GM19025 (cell line): ENCODE data around the gene URB1.
"Not testable (repeated sequence)": the region's sequence is repeated elsewhere in the genome, so short reads cannot be mapped to it uniquely, and the experiment has no call there.

Source experiments
- ATAC-seq: cut with Tn5 transposase; IDR thresholded peaks from one replicate; pipeline ENCODE4 v1.9.1; 2021; ENCODE audit warnings: mild to moderate bottlenecking, low read depth, moderate library complexity; ENCODE audit not compliant: unreplicated experiment

Gene URB1

DNA sequence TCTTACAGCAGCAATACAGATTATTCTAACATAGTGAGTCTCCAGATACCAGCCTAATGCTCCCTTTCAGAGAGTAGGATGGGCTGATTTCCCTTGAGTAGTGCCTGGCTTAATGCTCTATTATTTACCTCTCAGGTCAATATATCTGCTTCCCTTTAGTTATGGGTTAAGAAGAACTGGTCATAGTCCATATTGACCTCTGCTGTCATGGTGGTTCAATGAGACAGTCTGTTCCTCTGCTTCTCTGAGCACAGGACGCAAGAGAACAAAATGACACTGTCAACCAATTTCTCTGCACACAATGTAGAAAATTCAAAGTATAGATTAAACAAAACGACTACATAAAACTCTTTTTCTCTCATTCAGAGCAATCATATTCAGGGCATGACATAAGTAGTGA lies 91.2 kb downstream of the URB1 start:
- ATAC-seq: no peak

DNA sequence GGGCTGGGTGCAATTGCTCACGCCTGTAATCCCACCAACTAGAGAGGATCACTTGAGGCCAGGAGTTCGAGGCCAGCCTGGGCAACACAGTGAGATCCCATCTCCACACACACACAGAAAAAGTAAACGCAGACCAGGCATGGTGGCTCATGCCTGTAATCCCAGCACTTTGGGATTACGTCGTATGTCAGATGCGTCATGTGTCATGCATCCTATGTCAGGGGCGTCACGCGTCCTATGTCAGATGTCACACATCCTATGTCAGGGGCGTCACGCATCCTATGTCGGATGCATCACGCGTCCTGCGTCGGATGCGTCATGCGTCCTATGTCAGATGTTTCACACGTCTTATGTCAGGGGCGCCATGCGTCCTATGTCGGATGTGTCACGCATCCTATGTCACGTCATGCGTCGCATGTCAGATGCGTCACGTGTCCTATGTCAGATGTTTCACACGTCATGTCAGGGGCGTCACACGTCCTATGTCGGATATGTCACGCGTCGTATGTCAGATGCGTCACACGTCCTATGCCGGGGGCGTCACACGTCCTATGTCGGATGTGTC lies 92.6 kb downstream of the URB1 start:
- no peak for ATAC-seq

GRCh38 chr21:32299695-32300094 lies 93.1 kb downstream of the URB1 start:
- no peak for ATAC-seq

GRCh38 chr21:32298658-32299081 lies 94.1 kb downstream of the URB1 start, which contains the start of gene MRAP:
Gene MRAP (plus strand): TSS chr21:32298855. CDS start chr21:32298972, 117 bp downstream.
- ATAC-seq: no peak

- ATAC-seq: no peak
These were observed 94.7 kb downstream of the URB1 start for GRCh38 chr21:32298148-32298559.

DNA sequence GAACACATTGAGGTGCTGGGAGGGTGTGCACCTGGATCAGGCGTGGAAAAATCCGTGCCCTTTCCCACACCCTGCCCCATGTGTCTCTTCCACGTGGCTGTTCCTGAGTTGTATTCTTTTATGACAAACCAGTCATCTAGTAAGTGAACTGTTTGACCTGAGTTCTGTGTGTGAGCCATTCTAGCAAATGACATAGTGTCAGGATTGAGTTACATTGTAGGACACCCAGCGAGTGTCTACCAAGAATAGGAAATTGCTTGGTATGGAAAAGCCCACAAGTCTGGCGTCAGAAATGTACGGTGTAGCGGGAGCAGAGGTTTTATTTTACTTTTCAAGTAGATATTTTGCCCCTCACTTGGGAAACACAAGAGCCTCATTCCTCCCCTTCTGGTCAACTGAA lies 95.4 kb downstream of the URB1 start:
- no peak for ATAC-seq

GRCh38 chr21:32285476-32285875 lies 107.3 kb downstream of the URB1 start:
- no peak for ATAC-seq

DNA sequence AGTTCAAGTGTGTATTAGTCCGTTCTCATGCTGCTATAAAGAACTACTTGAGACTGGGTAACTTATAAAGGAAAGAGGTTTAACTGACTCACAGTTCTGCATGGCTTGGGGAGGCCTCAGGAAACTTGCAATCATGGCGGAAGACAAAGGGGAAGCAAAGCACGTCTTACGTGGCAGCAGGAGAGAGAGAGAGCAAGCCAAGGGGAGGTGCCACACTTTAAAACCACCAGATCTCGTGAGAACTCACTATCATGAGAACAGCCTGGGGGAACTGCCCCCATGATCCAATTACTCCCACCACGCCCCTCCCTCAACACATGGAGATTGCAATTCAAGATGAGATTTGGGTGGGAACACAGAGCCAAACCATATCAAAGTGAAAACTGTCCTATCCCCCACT lies 109.8 kb downstream of the URB1 start:
- ATAC-seq: no peak

DNA sequence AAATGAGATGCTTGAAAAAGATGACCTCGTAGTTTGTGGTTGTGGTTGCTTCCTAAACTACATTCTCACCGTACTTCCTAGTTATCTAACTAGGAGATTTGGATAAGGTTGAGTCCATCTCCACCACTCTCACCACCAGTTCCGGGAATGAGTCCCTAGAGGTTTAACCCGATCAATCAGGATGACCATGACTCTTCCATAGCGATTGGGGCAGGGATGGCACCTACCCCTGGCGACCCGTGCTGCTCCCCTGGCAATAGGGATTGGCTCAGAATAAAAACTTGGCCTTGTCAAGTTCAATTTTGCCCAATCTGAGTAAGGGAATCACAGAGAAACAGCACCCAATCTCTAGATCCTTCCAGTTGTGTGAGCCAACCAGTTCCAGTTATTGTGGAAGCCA lies 111.3 kb downstream of the URB1 start:
- ATAC-seq: no peak

GRCh38 chr21:32279377-32279680 lies 113.5 kb downstream of the URB1 start:
- no peak for ATAC-seq

DNA sequence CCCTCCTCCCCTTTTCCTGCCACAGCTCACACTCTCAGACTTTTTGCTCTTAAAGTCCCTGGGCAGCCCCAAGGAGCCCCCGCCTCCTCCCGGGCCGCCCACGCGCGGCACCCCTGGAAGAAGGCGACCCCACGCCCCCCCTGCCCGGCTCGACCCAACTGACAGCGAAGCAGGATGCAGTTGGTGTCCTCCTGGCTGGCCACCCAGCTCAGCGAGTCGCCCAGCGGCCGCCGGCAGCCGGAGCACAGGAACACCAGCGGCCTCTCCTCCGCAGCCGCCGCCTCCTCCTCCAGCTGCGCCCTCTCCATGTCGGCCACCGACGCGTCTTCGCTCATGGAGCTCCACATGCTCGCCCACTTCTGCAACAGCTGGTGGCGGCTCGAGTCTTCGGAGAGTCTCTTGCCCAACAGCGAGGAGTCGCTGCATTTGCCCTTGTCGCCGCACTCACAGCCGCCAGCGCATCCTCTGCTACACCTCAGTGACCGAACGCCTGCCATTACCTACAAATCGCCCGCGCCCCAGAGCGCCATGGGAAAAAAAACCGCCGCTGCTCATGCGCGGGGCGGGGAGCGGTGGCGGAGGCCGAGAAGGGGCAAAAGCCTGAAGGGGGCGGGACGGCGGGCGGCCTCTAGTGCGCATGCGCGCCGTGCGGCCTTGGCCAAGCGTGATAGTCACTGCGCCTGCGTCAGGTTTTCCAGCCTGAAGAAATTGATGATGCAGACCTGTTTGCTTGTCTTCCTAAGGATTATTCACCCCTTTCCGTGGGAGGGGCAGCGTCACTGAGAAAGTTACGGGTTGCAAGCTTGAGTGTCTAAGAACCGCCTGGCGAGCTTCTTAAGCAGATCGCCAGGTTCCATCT lies 114.1 kb downstream of the URB1 start, which contains the start of gene MIS18A:
MIS18A (minus strand) TSS at position 532 of the 859 bp plus-strand sequence; CDS start at position 497, 35 bp downstream.
- ATAC-seq: peak; percentile 93

DNA sequence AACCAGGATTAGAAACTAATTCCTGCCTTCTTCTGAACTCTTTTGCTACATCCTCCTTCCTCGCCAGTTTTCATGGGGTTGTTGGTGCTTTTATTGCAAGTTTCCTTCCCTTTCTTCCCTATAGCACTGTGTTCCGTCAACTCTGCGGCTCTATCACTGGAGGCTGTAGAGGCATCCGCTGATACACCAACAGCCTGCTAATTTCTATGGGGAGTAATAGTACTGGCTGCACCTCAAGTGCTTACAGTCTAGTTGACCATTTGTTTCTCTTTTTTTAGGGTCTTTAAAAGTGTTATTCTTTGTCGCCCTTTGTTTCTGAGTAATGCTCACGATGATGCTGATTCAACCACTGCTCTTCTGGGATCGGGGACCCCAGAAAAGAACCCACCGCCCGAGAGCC lies 114.7 kb downstream of the URB1 start:
- no peak for ATAC-seq

DNA sequence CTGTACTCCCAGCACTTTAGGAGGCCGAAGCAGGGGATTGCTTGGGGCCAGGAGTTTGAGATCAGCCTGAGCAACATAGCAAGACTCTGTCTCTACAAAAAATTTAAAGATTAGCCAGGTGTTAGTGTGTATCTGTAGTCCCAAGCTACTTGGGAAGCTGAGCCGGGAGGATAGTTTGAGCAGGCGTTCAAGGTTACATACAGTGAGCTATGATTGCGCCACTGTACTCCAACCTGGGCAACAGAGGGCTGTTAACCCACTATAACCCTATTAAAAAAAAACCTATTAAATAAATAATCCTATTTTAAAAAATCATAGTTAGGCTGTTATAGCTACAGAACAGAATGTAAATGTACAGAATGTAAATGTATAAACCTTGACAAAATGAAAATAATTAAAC lies 116.1 kb downstream of the URB1 start:
- ATAC-seq: no peak

DNA sequence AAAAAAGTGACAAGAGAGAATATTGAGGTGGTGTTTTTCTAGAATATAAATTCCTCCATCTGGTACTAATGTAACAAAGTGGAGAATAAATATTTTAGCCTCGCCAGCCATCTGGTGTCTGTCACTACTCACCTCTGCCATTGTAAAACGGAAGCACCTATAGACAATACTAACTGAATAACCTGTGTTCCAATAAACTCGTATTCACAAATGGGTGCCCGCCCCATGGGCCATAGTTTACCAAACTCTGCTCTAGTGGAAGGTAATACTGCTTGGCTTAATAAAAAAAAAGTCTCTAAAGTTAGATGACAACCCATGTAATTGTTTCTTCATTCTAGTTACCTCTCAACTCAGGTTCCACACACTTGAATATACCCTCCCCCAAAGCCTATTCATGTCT lies 122.1 kb downstream of the URB1 start:
- no peak for ATAC-seq

DNA sequence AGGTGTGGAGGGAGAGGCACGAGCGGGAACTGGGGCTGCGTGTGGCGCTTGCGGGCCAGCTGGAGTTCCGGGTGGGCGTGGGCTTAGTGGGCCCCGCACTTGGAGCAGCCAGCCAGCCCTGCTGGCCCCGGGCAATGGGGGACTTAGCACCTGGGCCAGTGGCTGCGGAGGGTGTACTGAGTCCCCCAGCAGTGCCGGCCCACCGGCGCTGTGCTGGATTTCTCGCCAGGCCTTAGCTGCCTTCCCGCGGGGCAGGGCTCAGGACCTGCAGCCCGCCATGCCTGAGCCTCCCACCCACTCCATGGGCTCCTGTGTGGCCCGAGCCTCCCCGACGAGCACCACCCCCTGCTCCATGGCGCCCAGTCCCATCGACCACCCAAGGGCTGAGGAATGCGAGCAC lies 127.5 kb downstream of the URB1 start:
- not testable (repeated sequence) for ATAC-seq

- ATAC-seq: no peak
These were observed 130.9 kb downstream of the URB1 start for GRCh38 chr21:32261929-32262328.
